ENCODE data around the gene MC3R.

DNA sequence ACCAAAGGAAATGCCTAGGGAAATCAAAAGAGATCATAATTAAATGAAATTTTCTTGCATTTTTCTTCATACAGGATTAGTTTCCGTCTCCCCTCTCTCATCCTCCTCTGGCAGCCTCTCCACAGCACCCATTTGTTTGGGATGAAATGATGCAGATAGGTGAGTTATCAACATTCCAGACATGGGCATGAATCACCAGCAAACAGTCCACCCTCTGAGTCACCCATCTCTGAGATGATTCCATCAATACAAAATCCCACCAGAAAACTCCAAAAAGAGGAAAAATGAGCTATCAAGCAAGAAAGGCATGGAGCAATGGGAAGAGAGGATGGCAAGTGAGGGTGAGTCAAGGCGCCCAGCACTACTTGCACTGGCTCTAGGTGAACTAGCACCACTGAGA lies 11.4 kb downstream of the MC3R start:
- TF ChIP-seq, protein P1, sequence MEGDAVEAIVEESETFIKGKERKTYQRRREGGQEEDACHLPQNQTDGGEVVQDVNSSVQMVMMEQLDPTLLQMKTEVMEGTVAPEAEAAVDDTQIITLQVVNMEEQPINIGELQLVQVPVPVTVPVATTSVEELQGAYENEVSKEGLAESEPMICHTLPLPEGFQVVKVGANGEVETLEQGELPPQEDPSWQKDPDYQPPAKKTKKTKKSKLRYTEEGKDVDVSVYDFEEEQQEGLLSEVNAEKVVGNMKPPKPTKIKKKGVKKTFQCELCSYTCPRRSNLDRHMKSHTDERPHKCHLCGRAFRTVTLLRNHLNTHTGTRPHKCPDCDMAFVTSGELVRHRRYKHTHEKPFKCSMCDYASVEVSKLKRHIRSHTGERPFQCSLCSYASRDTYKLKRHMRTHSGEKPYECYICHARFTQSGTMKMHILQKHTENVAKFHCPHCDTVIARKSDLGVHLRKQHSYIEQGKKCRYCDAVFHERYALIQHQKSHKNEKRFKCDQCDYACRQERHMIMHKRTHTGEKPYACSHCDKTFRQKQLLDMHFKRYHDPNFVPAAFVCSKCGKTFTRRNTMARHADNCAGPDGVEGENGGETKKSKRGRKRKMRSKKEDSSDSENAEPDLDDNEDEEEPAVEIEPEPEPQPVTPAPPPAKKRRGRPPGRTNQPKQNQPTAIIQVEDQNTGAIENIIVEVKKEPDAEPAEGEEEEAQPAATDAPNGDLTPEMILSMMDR (IDR thresholded peaks at IDR 0.05): no peak
- no peak for TF ChIP-seq POLR2A (IDR thresholded peaks at IDR 0.05)
- no peak for TF ChIP-seq EP300 (IDR thresholded peaks at IDR 0.05)
- no peak for TF ChIP-seq POLR2AphosphoS5 (IDR thresholded peaks at IDR 0.05)

Measured in upper lobe of left lung (tissue), 4 donors.